K562 (cell line): Measurements from ENCODE around the gene SLC43A1. TPM values are rescaled to one million over a fixed set of nuclear protein-coding genes. Genes with fewer than 3 reads are reported as not detected.

Experiments
- PBX2 ChIP-seq, 2 experiments: IDR thresholded peaks in 1 of 2; conservative IDR thresholded peaks in 1 of 2; 2 replicates each; pipeline ENCODE4 v1.6.1; 2016; ENCODE audit warnings: low read depth in 2 of 2, mild to moderate bottlenecking in 1 of 2, missing compliant biosample characterization in 1 of 2, missing genetic modification characterization in 1 of 2, moderate library complexity in 1 of 2
- TEAD2 ChIP-seq: fragments of 450-650 bp; IDR thresholded peaks from 2 replicates; pipeline ENCODE4 v1.6.1; 2016; ENCODE audit warnings: missing genetic modification characterization, control low read depth, missing compliant biosample characterization
- ZNF561 ChIP-seq: fragments of 450-650 bp; formaldehyde crosslinking; conservative IDR thresholded peaks from 2 replicates; pipeline ENCODE4 v1.4.0; 2020; ENCODE audit warnings: mild to moderate bottlenecking, moderate library complexity
- polyA plus RNA-seq, 8 experiments: library from polyadenylated mRNA; depleted of rRNA in 4 of 8; stranded (reverse) in 5 of 8; unstranded in 3 of 8; fragments of >200 nt; fragmentation: Nextera tagmentation in 2 of 8; fragmentation: Illumina TruSeq in 1 of 8; extraction: Ambion mirVana in 2 of 8; extraction: Trizol in 1 of 8; gene quantifications; 2 replicates each; pipeline versions ENCODE4 v1.2.1 to v1.2.3, GENCODE V29; 2011 to 2014; ENCODE audit warnings: inconsistent platforms in 1 of 8, missing spikeins in 1 of 8
- total RNA-seq, 7 experiments: library from RNA; depleted of rRNA in 6 of 7; stranded (reverse); fragments of >200 nt in 6 of 7; fragmentation: Illumina TruSeq in 2 of 7; extraction: Trizol in 2 of 7; gene quantifications; 2 replicates each; pipeline versions ENCODE4 v1.2.1 to v1.2.3, GENCODE V29; 2011 to 2021; ENCODE audit warnings: low replicate concordance in 1 of 7
- TF ChIP-seq, protein P1 (sequence below): fragments of 450-650 bp; IDR thresholded peaks from 2 replicates; pipeline ENCODE4 v1.6.1; 2017; ENCODE audit warnings: antibody characterized with exemption, mild to moderate bottlenecking

The SLC43A1 gene
- total and polyA plus RNA-seq, 9 of the 15 experiments (the other 6 are each of a cell fraction or from before 2014, with no cell fraction given), result 2.6 to 41.8 (median 24.6) TPM

GRCh38 chr11:57546451-57546850, 30.9 kb upstream of the SLC43A1 start (continued):
- TF ChIP-seq, protein P1, sequence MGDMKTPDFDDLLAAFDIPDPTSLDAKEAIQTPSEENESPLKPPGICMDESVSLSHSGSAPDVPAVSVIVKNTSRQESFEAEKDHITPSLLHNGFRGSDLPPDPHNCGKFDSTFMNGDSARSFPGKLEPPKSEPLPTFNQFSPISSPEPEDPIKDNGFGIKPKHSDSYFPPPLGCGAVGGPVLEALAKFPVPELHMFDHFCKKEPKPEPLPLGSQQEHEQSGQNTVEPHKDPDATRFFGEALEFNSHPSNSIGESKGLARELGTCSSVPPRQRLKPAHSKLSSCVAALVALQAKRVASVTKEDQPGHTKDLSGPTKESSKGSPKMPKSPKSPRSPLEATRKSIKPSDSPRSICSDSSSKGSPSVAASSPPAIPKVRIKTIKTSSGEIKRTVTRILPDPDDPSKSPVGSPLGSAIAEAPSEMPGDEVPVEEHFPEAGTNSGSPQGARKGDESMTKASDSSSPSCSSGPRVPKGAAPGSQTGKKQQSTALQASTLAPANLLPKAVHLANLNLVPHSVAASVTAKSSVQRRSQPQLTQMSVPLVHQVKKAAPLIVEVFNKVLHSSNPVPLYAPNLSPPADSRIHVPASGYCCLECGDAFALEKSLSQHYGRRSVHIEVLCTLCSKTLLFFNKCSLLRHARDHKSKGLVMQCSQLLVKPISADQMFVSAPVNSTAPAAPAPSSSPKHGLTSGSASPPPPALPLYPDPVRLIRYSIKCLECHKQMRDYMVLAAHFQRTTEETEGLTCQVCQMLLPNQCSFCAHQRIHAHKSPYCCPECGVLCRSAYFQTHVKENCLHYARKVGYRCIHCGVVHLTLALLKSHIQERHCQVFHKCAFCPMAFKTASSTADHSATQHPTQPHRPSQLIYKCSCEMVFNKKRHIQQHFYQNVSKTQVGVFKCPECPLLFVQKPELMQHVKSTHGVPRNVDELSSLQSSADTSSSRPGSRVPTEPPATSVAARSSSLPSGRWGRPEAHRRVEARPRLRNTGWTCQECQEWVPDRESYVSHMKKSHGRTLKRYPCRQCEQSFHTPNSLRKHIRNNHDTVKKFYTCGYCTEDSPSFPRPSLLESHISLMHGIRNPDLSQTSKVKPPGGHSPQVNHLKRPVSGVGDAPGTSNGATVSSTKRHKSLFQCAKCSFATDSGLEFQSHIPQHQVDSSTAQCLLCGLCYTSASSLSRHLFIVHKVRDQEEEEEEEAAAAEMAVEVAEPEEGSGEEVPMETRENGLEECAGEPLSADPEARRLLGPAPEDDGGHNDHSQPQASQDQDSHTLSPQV, result no peak
- TF ChIP-seq PBX2 (CRISPR knock-in tag; IDR thresholded peaks at IDR 0.05; ENCODE audit: low read depth) (no peak), PBX2 (tag; conservative IDR thresholded peaks at IDR 0.05; ENCODE audit: low read depth) (no peak), ZNF561 (no peak), TEAD2 (tag) (no peak)
